IPS DF 4.7 (cell line): ENCODE data around the gene FBXO4.
A peak's percentile ranks its signal among the peaks of the same experiment; 100 is the strongest.

Experiments used
- DNase-seq: peaks from one replicate; pipeline ENCODE4 v3.0.0-alpha.2; 2013; ENCODE audit warnings: low spot score; ENCODE audit errors: extremely low read depth

FBXO4 gene, protein sequence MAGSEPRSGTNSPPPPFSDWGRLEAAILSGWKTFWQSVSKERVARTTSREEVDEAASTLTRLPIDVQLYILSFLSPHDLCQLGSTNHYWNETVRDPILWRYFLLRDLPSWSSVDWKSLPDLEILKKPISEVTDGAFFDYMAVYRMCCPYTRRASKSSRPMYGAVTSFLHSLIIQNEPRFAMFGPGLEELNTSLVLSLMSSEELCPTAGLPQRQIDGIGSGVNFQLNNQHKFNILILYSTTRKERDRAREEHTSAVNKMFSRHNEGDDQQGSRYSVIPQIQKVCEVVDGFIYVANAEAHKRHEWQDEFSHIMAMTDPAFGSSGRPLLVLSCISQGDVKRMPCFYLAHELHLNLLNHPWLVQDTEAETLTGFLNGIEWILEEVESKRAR

GRCh38 chr5:41924872-41925554, at the start of gene FBXO4:
TSS of gene FBXO4 (plus strand) at chr5:41925281. CDS start at chr5:41925310, 29 bp downstream.
- no peak for DNase-seq

DNA sequence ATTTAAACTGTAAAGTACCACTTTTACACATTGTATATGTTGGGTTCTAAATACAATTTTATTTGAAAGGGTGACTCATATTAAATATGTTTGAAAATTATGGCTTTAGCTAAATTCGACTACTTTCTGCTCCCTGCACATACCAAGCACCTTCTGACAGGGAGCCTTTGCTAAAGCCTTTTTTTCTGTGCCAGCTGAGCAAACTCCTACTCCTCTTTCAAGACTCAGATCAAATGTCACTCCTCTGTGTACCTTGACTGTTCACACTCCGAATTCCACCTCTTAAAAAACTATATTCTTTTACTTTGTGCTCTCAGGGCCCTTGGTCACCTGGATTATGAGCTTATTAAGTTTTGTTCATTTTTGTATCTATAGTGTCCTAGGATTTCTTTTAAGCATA, 48.4 kb upstream of the FBXO4 start:
- DNase-seq: no peak

- no peak for DNase-seq
Measured at GRCh38 chr5:41877408-41877807, 47.7 kb upstream of the FBXO4 start.

- DNase-seq: no peak
Measured at GRCh38 chr5:41878173-41878572, 46.9 kb upstream of the FBXO4 start.

DNA sequence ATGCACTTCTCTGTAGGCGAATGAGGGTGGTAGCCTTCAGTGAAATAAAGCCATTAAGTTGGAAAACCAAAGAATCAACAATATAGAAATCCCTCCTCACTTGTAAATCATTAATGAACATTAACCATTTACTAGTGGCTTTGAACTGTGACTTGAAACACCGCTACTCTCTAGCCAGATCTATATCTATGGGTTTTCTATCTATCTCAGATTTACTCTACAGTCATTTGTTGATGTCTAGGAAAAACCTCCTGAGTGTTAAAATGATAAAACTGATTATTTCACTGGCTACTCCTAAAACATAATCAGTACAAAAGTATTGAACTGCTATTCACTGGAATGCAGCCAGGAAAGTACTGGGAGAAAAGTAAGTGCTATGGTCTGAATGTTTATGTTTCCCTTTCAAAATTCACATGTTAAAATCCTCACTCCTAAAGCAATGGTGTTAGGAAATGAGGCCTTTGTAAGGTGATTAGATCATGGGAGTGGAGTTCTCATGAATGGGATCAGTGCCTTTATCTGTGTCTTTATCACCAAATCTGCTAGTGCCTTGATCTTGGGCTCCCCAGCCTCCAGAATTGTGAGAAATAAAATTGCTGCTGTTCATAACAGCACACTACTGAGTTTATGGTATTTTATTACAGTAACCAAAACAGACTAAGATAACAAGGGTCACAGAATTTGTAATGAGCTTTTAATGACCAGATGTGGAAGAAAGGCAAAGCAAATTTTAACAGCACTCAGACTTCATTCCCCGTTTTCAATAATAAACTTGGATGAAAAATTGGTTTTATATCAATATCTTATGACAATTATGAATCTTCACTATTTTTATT, 46.2 kb upstream of the FBXO4 start:
- no peak for DNase-seq

- no peak for DNase-seq
Measured at GRCh38 chr5:41882765-41883164, 42.3 kb upstream of the FBXO4 start.

DNA sequence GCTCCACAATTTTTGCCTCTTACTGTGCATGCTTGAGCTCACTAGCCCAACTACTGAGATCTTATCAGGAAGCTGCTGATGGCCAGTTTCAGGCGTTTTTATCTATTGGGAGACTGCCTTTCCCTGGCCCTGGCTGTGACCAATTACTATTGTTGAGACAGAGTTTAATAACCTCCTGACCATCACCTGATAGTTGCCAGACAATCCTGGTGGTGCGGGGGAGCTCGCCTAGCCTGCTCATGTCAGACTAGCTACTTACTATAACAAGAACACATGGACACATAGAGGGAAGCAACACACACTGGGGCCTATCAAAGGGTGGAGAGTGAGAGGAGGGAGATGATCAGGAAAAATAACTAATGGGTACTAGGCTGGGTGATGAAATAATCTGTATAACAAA, 41.8 kb upstream of the FBXO4 start:
- no peak for DNase-seq

DNA sequence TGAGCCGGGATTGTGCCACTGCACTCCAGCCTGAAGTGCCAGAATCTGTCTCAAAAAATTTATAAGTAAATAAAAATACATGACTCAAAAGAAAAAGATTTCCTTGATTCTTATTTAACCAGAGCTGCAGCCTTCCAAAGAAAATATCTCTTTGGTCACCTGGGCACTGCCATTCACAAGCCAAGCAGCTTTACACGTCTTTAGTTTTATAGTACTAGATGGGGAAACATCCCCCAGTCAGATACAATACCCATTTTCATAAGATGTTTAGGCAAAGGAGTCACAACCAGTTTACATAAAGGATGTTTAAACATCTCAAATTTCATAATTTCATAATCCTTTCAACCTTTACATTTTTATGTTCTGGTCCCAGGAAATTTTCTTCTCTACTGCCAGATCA, 41.1 kb upstream of the FBXO4 start:
- DNase-seq: no peak

GRCh38 chr5:41885286-41885685, 39.8 kb upstream of the FBXO4 start:
- DNase-seq: no peak

DNA sequence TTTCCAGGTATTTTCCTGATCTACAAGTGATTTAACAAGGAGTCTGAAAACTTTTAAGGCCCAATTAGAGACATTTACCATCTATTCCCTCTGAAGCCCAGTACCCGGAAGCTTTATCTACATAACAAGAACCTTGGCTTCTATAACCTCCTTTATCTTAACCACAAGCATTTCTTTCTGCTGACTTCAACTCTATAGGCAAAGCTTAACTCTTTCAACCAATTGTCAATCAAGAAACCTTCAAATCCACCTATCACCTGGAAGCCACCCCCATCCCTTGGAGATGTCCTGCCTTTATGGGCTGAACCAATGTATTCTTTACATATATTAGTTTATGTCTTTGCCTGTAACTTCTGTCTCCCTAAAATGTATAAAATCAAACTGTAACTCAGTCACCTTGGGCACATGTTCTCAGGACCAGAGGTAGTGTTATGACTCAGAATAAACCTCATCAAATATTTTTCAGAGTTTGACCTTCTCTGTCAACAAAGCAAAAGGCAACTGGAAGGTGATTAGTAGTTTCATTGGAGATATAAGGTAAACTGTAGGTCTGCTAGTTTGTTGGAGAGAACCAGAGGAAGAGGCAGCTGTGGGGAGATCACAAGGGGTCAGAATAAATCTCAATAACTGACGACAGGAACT, 33.9 kb upstream of the FBXO4 start:
- no peak for DNase-seq

DNA sequence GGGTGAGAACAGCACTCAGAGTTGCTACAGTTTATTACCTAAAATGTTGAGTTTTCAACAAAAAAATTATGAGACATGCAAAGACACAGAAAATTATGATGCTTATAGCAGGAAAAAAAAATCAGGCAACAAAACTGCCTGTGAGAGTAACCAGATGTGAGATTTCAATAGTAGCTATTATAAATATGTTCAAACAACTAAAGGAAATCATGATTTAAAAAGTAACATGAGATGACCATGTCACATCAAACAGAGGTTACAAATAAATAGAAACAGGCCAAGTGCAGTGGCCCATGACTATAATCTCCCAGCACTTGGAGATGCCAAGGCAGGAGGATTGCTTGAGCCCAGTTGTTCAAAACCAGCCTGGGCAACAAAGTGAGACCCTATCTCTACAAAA, 33.0 kb upstream of the FBXO4 start:
- DNase-seq: no peak

DNA sequence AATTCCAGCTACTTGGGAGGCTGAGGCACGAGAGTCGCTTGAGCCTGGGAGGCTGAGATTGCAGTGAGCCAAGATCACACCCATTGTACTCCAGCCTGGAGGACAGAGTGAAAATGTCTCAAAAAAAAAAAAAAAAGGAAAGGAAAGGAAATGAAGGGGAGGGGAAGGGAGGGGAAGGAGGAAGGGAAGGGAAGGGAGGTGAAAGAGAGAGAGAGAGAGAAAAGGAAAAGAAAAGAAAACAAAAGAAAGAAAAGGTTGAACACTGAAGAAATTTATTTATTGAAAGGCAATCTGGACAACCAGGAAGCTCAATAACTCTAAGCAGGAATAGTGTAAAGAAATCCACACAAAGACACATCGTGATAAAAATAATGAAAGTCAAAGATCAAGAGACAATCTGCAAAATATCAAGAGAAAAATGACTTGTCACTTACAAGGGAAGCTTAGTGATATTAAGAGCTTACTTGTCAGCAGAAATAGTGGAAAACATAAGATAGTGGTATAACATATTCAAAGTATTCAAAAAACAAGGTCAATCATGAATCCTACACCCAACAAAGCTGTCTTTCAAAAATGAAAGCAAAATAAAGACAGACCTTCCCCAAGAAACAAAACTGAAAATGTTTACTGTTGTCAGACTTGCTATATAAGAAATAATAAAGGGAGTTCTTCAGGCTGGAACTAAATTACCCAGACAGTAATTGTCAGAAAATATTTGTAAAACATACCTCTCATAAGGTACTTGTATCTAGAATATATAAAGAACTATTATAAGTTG, 31.8 kb upstream of the FBXO4 start:
- no peak for DNase-seq

DNA sequence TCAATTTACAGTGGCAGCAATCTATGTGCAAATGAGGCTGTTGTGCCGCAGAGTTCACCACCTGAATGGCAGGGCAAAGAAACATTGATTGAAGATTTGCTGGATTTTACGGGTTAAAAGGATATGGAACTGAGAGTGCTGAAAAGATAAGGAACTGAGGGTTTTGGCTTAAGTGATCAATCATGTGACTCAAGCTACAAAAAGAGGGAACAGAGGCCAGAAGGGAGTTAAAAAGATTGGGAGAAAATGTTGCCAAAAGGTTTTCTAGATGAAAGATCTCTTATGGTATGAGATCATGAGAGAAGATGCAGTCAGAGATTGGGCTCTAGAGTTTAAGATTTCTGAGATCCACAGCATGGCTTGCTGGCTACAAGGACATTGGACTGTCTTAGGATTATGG, 28.9 kb upstream of the FBXO4 start:
- DNase-seq: no peak

DNA sequence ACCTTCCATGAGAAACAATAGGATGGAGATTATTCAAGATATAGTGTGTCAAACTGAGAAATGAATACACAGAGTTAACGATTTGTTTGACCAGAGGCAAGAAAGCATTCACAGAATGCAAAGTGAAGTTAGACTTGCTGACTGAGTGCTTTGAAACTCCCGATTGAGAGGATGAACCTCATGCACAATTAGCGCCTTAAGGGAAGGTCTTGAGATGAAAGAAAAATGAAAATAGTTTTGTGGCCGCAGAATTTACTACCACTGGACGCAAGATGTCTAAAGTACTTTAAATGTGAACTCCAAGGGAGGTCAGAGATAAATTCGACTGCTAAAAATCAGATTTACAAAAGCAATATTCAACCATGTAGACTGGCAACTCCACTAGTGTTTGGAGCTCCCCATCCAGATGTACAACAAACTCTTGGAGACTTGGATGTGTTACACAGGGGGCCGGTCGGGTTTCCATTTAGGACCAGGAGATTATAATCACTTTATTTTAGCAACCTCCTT, 21.6 kb upstream of the FBXO4 start:
- no peak for DNase-seq

DNA sequence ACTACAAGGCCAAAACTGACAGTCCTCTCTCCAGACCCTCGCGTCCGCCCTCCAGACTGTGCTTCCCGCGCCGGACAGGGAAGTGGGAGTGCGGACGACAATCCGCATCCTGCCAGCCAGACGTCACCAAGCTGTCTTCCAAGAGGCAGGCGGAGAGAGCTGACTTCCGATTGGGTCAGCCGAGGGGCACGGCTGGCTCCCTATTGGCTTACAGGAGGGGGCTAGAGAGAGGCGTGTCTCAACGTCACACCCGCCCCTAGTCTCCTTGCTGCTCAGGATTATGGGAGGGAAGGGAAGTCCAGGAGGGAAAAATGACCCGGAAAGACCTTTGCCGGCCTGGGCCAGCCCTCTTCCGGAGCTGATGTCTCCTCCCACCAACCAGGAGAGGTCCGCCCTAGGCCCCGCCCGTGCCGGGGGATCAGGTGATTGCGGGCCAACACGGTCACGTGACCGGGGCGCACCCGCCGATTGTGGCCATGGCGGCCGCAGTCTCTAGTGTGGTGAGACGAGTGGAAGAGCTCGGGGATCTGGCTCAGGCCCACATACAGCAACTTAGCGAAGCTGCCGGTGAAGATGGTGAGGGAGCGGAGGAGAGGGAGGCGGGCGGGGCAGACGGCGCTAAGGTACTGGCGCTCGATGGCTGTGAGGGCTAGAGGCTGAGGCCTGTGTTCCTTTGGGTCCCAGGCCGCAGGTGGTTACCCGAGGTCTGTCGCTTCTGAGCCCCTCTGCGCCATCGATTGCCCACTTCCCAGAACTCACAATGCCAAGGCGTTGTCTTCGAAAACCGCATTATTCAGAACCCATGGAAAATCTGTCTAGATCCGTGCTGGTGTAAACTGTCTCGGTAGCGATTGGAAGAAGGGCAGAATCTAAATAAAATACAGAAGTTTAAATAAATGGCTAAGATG, 20.9 kb upstream of the FBXO4 start, which contains the start of gene RIMOC1:
Gene RIMOC1 (plus strand): TSS at position 453 of the 908 bp plus-strand sequence. CDS start 24 bp downstream, at position 477.
- peak; percentile 90 for DNase-seq

GRCh38 chr5:41906151-41906550, 18.9 kb upstream of the FBXO4 start:
- DNase-seq: no peak

- no peak for DNase-seq
Measured at GRCh38 chr5:41908374-41909079, 16.6 kb upstream of the FBXO4 start.

DNA sequence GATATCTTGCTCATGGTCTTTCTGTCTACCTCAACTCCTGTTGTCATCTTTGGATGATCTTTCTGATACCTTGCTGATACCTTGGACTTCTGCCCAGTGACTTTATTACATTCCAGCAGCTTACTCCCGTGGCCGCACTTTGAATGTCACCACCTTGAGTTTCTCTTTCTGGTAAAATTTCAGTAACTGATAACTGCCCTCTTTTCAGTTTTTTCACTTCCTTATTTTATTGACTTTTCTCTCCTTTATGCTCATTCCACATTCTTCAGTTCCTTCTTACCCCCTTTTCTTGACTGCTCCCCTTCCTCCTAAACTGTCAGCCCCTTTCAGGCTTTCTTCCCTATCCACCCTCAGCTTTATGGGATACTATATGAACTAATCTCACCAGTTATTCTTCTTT, 7.0 kb upstream of the FBXO4 start:
- DNase-seq: no peak

DNA sequence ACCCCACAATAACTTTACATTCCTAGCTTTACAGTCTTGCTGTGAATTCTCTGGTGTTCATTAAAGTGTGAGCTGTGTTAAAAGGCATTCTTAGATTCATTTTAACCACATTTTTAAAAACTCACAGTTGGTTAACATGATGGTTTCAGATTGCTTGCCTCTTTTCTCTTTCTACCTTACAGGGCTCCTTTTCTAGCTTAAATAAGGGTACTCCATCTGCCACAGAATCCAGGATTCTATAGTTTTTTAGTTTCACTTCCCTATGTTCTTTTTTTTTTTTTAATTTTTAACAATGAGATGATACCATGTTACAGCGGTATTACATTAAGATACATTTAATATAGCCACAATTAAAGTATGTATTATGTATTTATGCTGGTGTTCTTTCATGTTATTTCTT, 3.9 kb upstream of the FBXO4 start:
- no peak for DNase-seq
